Superior temporal gyrus (tissue), 1 donor: ENCODE measurements around the gene ZCCHC8.
"Not testable (repeated sequence)": the region's sequence is repeated elsewhere in the genome, so short reads cannot be mapped to it uniquely, and the experiment has no call there.

Source experiments
- DNase-seq: peaks from one replicate; pipeline ENCODE4 v3.0.0-alpha.2; 2016; ENCODE audit errors: extremely low spot score

ZCCHC8 gene

DNA sequence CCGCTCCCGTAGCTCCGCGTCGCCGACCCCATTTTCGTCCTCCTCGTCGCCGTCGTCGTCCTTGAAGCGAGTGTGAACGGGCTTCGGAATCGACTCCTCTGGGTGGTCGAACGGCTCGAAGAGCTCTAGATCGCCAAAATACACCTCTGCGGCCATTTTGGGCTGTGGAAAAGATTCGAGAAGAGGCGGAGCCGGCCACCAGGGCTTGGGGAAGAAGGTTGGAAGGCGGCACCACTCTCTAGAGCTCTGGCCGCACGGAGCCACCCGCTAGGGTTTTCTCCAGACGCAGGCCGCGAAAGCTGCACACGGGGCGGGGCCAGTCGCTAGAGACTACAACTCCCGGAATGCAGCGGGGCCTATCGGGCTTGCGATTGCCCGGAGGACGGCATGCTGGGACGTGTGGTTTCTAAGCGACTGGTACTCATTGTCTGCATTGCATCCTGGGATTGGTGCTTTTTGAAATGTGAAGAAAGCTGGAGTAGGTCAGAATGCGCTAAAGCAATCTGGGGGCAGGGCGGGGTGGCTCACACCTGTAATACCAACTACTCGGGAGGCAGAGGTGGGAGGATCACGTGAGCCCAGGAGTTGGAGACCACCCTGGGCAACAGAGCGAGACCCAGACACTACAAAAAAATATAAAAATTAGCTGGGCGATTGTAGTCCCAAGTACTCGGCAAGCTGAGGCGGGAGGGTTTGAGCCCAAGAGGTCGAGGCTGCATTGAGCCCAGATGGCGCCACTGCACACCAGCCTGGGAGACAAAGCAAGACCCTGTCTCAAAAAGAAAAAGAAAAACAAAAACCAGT lies at the start of gene ZCCHC8:
Gene ZCCHC8, minus strand, starts transcription at position 248 of the 804 bp plus-strand sequence. Its CDS starts 92 bp downstream, at position 156.
- DNase-seq = peak; percentile 98

DNA sequence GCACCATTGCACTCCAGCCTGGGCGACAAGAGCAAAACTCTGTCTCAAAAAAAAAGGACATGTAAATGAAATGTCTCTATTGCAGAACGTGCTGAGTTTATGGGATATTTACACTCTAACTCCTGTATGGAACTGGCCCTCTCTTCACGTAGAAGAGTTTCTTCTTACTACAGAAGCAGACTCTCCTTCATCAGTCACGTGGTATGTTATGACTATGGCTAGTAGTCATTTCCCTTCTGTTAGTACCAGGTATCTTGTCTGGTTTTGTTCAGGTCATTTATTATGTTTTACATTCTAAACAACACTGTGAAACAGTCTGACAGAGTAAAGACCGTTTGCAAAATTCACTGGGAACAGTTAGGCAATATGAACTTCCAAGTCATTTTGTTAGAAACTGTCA lies 46.6 kb upstream of the ZCCHC8 start:
- DNase-seq = no peak

DNA sequence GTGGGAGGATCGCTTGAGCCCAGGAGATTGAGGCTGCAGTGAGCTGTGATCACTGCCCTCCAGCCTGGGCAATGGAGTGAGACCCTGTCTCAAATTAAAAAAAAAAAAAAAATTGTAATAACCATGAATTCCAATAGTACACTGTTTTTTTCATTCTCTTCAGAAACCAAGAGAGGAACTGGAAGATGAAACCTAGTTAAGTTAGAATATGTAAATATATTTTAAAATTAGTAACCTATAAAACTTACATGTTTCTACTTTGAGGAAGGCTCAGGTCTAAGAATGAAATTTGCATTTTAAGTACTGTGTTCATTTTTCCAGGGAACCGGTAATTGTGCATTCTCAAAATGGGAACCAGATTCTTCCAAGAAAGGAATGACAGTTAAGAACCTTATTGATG lies 45.1 kb upstream of the ZCCHC8 start:
- DNase-seq = no peak

DNA sequence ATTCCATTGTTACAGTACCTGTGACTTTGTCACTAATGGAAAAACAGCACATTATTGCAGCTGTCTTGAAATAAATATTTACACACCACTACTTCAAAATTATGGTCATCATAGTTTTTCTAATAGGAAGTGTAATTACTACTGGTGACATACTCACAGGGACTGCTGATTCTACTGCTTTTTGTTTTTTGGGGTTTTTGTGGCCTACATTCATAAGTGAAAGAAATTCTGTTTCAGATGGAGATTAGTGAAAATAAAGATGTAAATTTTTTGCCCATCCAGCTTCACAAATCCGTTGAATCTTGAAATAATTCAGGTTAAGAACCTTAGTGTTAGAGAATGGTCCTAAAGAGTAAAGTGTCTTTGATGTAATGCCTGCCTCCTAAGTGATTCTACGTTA lies 43.8 kb upstream of the ZCCHC8 start:
- no peak for DNase-seq

DNA sequence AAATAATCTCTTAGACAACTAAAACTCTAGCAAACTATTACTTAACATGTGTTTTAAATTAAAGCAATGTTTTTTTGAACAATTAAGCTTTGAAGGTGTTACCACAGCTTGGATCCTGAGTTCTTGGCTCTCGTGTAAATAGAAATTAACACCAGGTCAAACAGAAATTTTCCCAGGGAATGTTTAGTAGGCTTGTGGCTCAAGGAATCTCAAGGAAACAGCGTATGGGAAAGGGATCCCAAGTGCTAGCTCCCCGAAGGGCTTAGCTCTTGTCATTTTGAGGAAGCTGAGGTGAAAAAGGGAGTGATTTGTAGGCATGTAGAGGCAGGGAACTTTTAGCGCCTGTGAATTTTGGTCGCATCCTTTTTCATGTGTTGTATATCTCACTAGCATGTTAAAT lies 37.8 kb upstream of the ZCCHC8 start:
- no peak for DNase-seq

DNA sequence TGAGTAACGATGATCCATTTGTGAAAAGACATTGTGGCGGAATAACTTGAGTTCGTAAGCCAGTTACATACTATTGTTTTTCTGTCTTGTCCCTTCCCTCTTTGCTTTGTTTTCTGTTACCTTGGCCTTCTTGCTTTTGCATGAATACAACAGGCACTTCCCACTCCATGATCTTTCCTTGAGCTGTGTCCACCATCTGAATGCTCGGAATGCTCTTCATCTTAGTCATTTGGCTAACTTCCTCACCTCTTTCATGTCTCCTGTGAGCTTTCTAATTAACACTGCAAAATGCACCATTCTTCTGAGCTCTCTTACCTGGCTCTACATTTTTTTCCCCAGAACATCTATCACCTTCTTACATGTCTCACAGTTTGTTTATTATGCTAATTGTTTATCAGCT lies 36.3 kb upstream of the ZCCHC8 start:
- no peak for DNase-seq

DNA sequence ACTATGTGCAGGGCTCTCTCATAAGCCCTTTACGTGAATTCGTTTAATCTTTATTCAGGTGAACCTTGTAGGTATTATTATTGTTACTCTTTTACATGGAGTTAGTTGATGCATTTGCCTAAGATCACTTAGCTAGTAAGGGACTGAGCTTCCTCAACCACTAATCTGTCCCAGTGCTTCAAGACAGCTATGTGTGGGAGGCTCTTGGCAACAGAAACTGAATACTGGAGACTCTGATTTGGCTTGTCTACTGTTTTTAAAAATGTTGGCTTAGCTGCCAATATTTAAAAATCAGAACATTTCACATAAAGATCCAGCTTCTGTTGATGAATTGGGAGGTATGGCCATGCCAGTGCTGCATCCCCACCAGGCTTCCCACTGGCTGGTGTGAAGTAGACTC lies 33.1 kb upstream of the ZCCHC8 start:
- peak; percentile 35 for DNase-seq

DNA sequence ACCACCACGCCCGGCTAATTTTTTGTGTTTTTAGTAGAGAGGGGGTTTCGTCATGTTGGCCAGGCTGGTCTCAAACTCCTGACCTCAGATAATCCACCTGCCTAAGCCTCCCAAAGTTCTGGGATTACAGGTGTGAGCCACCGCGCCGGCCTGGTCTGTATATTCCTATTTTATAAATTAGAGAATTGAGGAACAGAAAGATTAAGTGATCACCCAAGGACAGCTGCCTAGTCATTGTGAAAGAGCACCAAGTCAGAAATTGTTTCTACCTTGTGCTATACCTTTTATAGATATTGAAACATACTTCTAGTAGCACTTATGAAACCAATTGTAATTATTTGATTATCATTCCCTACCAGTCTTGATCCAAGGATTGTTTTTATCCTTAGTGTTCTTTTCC lies 28.3 kb upstream of the ZCCHC8 start:
- no peak for DNase-seq

DNA sequence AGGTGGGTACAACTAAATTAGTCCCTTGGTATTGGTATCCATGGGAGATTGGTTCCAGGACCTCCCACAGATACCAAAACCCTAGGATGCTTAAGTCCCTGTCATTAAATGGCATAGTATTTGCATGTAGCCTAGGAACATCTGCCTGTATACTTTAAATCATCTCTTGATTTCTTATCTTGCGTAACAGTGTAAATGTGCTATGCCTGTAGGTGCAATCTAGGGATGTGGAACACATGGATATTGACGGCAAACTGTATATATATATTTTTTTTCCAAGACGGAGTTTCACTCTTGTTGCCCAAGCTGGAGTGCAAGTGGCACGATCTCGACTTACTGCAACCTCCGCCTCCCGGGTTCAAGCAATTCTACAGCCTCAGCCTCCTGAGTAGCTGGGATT lies 27.9 kb upstream of the ZCCHC8 start:
- no peak for DNase-seq

DNA sequence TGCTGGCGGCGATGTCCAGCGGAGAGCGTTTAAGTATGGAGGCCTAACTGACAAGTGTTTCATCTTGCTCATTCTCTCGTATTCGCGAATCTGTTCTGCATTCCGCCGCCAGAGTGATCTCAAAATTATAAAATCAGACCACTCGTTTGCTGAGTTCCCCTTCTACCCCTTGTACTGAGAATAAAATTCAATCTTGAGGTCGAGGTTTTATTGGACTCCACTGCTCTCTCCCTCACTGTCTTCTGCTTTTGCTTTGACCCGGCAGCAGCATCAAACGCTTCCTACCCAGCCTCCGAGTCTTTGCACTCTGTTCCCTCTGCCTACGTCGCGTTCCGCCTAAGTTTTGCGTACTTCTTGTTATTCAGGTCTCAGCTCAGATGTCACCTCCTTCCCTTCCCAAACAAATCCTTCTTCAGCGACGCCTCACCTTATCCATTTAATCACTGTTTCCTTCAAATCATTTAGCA lies 26.8 kb upstream of the ZCCHC8 start:
- no peak for DNase-seq

DNA sequence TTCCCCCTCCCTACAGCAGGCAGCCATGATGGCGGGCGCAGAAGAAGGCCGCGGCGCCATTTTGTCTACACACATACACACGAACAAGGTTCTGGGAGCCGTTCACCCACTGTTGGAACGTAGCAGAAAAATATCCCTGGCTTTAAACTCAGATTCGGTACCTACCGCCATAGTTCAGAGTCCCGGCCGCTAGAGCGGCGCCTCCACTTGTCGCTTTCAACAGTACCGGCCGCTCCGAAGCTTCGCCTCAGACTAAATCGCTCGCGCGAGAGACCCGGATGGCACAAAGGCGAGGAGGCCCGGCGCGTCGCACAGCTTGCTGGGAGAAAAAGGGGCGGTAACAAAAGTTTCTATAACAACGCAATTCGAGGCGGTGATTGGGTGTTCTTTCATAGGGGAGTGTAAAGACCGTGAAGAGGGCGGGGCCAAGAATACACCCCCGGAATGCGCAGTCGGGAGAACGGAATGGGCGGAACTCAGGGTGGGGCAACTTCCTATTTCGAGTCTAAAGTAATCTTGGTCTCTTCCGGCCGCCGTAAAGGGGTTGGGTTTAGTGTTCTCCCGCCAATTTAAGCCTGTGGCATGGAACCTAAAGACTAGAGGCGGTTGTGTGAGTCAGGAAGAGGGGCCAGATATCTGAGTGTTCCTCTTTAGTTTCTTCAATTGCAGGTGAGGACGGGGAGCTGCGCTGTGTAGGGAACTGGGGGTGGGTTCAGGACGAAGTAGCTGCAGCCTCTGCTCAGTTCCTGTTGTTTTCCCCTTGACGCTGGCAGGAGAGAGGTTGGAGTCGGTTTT lies 26.1 kb upstream of the ZCCHC8 start, which contains the start of the genes KNTC1 and RSRC2:
Gene KNTC1, plus strand, starts transcription at position 567 of the 795 bp plus-strand sequence. CDS start 2,815 bp downstream, outside the sequence.
Gene RSRC2, minus strand, starts transcription at position 254 of the 795 bp plus-strand sequence. Its CDS starts 83 bp downstream, at position 171.
- peak; percentile 100 for DNase-seq

DNA sequence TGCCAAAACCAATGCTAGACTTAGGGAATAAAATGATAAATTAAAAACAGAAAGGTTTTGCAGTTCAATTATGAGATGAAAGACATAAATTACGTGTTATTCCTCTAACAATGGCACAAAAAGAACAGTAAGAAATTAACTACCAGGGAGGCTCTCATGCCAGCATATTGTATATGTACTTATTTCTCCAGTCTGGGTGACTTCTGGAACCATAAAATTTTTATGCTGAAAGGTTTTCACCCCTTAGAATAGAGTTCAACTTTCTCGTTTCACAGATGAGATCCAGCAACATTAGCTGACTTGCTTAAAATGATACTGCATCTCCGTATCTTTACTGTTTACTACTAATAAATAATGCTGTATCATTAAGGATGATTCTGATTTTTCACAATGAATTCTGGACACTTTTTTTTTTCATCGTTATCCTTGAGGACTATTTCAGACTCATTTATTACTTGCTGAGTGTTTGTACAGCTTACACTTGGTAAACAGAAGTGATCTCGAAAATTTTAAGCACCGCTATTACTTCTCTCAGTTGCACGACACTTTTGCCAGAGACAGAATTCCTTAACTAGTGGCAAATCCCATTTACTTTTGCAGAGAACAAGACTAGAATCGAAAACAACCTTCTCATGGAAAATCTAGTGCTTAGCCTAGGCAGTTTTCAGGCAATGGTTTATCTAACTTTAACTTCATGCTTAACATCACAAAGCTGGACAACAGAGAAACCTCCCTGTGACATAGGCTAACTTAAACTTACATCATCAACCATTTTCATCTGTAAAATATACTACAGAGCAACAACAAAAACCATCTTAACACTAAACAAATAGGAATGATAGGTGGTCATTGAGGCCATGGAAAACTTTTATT lies 23.4 kb upstream of the ZCCHC8 start:
- no peak for DNase-seq

DNA sequence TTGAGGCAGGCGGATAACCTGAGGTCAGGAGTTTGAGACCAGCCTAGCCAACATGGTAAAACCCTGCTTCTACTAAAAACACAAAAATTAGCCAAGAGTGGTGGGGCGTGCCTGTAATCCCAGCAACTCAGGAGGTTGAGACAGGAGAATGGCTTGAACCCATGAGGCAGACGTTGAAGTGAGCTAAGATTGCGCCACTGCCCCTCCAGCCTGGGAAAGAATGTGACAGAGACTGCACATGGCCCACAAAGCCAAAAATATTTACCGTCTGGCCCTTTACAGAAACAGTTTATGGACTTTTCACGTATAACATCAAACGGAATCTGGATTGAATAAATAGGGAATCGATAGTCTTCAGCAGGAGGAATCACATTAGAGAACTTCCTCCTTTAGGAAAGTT lies 22.5 kb upstream of the ZCCHC8 start:
- DNase-seq = no peak

DNA sequence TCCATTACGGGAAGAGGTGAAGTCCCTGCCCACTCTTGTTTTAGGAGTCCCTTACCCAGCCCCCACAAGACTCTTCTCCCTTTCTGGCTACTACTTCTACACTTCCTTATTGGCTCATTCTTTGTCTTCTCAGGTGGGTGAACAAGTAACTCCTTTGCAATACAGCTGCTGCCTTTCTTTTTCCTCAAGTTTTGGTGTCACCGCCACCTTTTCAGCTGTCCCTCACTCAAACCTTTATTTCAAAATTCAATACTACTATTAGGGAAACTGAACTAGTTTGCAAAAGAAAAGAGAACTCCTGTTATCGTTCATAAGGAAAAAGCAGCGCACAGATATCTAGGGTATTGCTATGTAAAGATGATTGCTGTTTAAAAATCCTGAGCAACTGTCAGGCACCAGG lies 19.9 kb upstream of the ZCCHC8 start:
- DNase-seq = no peak

DNA sequence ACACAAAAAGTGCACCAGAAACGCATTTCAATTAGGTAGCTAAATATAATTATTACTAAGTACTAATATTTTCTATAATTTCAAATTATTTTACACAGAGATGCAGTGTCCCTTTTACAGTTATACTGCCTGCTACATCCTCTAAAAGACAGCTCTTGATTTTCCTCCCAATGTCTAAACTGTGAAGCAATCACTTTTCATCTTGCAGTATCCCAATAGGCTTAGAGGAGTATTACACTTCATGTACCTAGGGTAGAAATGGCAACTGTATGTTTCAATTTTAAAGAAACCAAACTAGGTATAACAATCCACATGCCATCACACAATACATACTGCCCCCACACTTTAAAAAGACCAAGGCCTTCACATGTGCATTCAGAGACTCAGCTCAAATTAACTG lies 18.7 kb upstream of the ZCCHC8 start:
- no peak for DNase-seq

DNA sequence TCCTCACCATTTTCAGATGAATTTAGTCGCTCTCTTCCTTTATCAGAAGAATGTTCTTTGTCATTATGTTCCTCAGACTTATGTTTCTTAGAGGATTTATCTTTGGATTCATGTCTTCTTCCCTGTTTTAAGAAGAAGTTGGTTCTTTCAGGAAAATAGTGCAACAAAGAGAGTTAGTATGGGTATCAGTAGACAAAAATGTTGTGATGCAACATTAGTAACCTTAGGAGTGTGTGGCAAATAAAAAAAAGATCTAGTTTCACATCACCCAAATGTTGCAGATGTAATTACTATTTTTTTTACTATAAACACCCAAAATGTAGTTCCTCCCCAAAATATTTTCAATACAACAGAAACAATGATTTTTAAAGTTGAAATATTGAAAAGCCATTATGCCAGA lies 18.2 kb upstream of the ZCCHC8 start:
- no peak for DNase-seq

DNA sequence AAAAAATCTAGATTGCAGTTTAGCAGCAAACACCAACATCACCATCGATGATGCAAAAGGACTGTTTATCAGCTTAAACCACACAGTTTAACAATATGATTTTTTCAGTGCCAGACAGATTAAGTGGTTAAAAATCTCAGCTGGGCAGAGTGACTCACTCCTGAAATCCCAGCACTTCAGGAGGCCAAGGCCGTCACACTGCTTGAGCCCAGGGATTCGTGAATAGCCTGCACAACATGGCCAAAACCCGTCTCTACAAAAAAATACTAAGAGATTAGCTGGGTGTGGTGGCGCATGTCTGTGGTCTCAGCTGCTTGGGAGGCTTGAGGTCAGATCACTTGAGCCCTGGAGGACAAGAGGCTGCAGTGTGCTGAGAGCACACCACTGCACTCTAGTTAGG lies 17.1 kb upstream of the ZCCHC8 start:
- DNase-seq = no peak

DNA sequence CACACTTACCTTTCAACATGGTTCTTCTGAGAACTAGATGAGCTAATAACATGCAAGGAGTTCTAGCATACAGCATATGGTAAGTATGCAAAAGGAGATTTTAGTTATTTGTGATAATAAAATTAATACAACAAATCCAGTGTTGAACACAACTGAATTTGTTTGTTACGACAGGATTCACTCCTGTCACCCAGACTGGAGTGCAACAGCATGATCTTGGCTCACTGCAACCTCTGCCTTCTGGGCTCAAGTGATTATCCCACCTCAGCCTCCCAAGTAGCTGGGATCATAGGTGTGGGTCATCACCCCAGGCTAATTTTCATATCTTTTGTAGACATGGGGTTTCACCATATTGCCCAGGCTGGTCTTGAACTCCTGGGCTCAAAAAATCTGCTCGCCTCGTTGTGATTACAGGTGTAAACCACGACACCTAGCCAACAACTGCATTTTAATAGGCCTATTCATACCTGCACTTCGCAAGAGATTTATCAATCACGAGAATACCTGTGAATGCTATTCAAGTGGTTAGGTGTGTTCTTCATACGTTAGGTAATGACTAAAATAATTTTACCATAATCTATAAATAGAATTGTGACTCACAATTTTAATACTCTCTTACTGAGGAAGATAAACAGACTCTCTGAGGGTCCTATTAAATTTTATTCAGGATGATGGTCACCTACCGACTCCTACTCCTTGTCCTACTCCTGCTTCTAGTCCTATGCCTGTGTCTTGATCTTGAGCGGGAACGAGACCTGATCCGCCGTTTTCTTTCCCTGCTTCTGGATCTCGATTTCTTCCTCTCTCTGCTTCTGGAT lies 16.0 kb upstream of the ZCCHC8 start:
- DNase-seq = no peak

DNA sequence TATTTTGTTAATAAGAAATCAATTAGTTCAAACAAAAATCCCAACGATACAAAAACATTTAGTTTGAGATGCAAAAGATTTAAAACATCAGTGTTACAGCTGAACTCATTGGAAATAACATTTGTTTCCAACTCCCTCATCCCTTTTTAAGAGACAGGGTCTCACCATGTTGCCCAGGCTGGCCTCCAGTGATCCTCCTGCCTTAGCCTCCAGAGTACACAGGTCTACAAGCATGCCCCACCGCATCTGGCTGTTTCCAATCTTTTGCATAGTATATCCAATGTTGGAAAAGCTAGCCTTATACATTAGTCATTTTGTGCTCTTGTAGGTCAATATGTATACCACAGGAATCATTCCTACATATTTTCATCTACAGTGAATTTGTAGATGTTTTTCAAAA lies 14.5 kb upstream of the ZCCHC8 start:
- no peak for DNase-seq

DNA sequence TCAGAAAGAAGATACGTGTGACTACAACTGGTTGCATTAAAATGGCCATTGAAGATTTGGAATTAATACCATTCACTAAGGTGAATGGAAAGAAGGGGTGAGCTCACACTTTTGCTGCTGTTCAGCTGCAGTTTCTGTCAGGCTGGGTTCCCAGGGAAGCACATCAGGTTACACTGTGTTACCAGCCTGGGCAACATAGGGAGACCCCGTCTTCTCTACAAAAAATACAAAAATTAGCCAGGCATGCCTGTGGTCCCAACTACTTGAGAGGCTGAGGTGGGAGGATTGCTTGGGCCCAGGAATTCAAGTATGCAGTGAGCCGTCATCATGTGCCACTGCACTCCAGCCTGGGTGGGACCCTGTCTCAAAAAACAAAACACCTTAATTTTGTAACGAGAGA lies 12.9 kb upstream of the ZCCHC8 start:
- DNase-seq = no peak

DNA sequence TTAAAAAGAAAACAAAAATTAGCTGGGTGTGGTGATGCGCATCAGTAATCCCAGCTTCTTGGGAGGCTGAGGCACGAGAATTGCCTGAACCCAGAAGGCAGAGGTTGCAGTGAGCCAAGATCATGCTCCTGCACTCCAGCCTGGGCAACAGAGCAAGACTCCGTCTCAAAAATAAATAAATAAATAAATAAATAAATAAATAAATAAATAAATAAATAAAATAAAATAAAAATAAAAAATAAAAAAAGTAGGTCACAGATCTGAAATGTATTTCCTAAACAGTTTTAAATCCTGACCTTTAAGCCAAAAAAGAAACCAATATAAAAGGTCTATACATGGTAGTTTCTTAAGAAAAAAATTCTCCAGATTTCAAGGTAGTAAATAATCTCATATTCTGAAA lies 12.3 kb upstream of the ZCCHC8 start:
- DNase-seq = not testable (repeated sequence)
